ENCODE data around the gene CHD2.

DNA sequence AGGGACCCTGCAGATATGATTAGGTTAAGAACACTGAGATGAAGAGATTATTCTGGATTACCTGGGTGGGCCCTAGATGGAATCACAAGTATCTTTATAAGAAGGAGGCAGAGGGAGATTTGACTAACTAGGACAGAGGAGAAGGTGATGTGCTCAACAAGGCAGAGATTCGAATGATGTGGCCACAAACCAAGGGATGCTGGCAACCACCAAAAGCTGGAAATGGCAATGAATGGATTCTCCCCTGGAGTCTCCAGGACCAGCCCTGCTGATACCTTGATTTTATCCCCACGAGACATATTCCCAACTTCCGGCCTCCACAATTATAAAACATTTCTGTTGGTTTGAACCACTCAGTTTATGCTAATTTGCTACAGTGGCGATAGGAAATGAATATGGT lies 146.0 kb downstream of the CHD2 start:
- TF ChIP-seq CTCF (IDR thresholded peaks at IDR 0.05): no peak
- no peak for TF ChIP-seq POLR2AphosphoS5 (IDR thresholded peaks at IDR 0.05; ENCODE audit: insufficient read depth in 1 of 2, low read depth in 1 of 2)
- no peak for TF ChIP-seq POLR2A (IDR thresholded peaks at IDR 0.05)
